H1 (cell line): ENCODE data around the gene SLC24A3.

Experiments
- BACH1 ChIP-seq: IDR thresholded peaks from 2 replicates; pipeline ENCODE4 v1.6.1; 2012; ENCODE audit warnings: low read length, improper control_type of control experiment
- CHD2 ChIP-seq: IDR thresholded peaks from 2 replicates; pipeline ENCODE4 v1.6.1; 2012; ENCODE audit warnings: low read length, improper control_type of control experiment
- CTCF ChIP-seq, 3 experiments: IDR thresholded peaks; 1 replicate in 2 of 3; 2 replicates in 1 of 3; pipeline versions ENCODE4 v1.5.1 to v1.6.1; 2011; ENCODE audit warnings: low read length in 3 of 3, mild to moderate bottlenecking in 3 of 3, inconsistent platforms in 2 of 3, low read depth in 1 of 3, moderate library complexity in 1 of 3; ENCODE audit not compliant: insufficient read depth in 1 of 3; ENCODE audit errors: control extremely low read depth in 1 of 3
- PHF8 ChIP-seq: fragments of 200-600 bp; sonication (generic); conservative IDR thresholded peaks from 2 replicates; pipeline ENCODE4 v1.7.1; 2012; ENCODE audit warnings: low read depth, mild to moderate bottlenecking, inconsistent platforms, low read length, moderate library complexity
- SUZ12 ChIP-seq: fragments of 200-600 bp; sonication (generic); IDR thresholded peaks from 2 replicates; pipeline ENCODE4 v1.6.1; 2012; ENCODE audit warnings: mild to moderate bottlenecking, inconsistent platforms, low read length, moderate library complexity, mixed read lengths

GRCh38 chr20:19251958-19252357 is 39.5 kb downstream of the SLC24A3 start:
- TF ChIP-seq SUZ12 (no peak), CTCF (IDR thresholded peaks at IDR 0.05; ENCODE audit: control extremely low read depth in 1 of 3, insufficient read depth in 1 of 3, low read depth in 1 of 3, low read length in 3 of 3) (no peak), BACH1 (no peak), CHD2 (no peak), PHF8 (no peak)
